ENCODE data around the gene SYNGR1. TPM values are rescaled to one million over a fixed set of nuclear protein-coding genes. Genes with fewer than 3 reads are reported as not detected.
A peak's percentile ranks its signal among the peaks of the same experiment; 100 is the strongest.
"Not testable (repeated sequence)": the region's sequence is repeated elsewhere in the genome, so short reads cannot be mapped to it uniquely, and the experiment has no call there.

The SYNGR1 gene
- total RNA-seq, 4 donors from 2014 or later, result 3.9 to 22.0 (median 6.8) TPM

DNA sequence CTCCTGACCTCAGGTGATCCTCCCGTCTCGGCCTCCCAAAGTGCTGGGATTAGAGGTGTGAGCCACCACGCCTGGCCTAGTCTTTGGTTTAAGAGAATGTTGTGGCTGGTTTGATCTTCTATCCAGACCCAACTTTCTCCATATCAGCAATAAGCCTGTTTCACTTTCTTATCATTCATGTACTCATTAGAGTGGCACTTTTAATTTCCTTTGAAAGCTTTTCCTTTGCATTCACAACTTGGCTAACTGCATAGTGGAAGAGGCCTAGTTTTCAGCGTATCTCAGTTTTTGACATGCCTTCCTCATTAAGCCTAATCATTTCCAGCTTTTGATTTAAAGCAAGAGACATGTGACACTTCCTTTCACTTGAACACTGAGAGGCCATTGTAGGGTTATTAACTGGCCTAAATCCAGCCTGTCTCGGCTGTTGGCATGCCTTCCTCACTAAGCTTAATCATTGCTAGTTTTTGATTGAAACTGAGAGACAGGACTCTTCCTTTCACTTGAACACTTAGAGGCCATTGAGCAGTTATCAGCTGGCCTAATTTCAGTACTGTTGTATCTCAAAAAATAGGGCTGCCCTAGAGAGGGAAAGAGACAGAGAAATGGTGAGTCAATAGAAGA, 17.2 kb upstream of the SYNGR1 start:
- H3K27ac ChIP-seq, result no peak overlapping the region
- H3K27me3 ChIP-seq, result no peaks in the 10 kb centered on the region
- WGBS, 2 donors, result 71 to 73% methylated on average over 5 of the region's 5 CpGs
- H3K4me1 ChIP-seq, result no peaks in the 10 kb centered on the region
- no peak for DNase-seq
- TF ChIP-seq, protein P1, sequence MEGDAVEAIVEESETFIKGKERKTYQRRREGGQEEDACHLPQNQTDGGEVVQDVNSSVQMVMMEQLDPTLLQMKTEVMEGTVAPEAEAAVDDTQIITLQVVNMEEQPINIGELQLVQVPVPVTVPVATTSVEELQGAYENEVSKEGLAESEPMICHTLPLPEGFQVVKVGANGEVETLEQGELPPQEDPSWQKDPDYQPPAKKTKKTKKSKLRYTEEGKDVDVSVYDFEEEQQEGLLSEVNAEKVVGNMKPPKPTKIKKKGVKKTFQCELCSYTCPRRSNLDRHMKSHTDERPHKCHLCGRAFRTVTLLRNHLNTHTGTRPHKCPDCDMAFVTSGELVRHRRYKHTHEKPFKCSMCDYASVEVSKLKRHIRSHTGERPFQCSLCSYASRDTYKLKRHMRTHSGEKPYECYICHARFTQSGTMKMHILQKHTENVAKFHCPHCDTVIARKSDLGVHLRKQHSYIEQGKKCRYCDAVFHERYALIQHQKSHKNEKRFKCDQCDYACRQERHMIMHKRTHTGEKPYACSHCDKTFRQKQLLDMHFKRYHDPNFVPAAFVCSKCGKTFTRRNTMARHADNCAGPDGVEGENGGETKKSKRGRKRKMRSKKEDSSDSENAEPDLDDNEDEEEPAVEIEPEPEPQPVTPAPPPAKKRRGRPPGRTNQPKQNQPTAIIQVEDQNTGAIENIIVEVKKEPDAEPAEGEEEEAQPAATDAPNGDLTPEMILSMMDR (IDR thresholded peaks at IDR 0.05), result no peak
- TF ChIP-seq POLR2A (IDR thresholded peaks at IDR 0.05), result no peak
- H3K9me3 ChIP-seq, result no peaks in the 10 kb centered on the region
- no peak overlapping the region for H3K4me3 ChIP-seq (replicated peaks in 1 of 3)
- intact Hi-C loops (cut with DNase I), result no loop called here
- no peaks in the 10 kb centered on the region for H3K36me3 ChIP-seq

DNA sequence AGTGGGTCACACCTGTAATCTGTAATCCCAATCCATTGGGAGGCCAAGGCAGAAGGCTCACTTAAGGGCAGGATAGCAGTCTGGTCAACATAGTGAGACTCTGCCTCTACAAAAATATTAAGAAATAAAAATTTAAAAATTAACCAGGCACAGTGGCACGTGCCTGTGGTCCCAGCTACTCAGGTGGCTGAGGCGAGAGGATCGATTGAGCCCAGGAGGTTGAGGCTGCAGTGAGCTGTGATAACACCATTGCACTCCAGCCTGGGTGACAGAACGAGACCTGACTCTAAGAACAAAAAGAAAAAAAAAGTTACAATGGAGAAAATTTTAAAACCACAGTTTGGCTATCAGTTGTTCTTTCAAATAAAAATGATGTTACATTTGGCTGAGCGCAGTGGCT, 13.4 kb upstream of the SYNGR1 start:
- Histone ChIP-seq H3K36me3 (no peaks in the 10 kb centered on the region), H3K4me1 (no peaks in the 10 kb centered on the region), H3K27ac (no peak overlapping the region), H3K9me3 (no peaks in the 10 kb centered on the region), H3K27me3 (no peaks in the 10 kb centered on the region), H3K4me3 (replicated peaks in 1 of 3) (no peak overlapping the region)
- intact Hi-C loops (cut with DNase I), result no loop called here
- no peak for DNase-seq
- WGBS, 2 donors, result 75 to 88% methylated on average over 5 of the region's 5 CpGs
- TF ChIP-seq, protein P1 (IDR thresholded peaks at IDR 0.05), result no peak
- no peak for TF ChIP-seq POLR2A (IDR thresholded peaks at IDR 0.05)

DNA sequence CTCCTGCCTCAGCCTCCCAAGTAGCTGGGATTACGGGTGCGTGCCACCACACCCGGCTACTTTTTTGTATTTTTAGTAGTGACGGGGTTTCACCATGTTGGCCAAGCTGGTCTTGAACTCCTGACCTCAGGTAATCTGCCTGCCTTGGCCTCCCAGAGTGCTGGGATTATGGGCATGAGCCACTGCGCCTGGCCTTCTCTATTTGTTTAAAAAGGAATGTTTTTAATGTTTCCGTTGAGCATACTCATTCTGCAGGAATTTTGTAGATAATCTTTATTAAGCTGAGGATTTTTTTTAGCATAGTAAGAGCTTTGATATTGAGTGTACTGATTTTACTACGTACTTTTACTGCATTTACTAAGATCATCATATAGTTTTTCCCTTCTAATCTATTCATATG, 10.0 kb upstream of the SYNGR1 start:
- H3K9me3 ChIP-seq; H3K36me3 ChIP-seq; H3K4me3 ChIP-seq (replicated peaks in 1 of 3); H3K27me3 ChIP-seq; H3K27ac ChIP-seq; intact Hi-C loops (cut with DNase I); H3K4me1 ChIP-seq; DNase-seq: not testable (repeated sequence)
- 89 to 92% methylated on average over 7 of the region's 7 CpGs for WGBS, 2 donors

DNA sequence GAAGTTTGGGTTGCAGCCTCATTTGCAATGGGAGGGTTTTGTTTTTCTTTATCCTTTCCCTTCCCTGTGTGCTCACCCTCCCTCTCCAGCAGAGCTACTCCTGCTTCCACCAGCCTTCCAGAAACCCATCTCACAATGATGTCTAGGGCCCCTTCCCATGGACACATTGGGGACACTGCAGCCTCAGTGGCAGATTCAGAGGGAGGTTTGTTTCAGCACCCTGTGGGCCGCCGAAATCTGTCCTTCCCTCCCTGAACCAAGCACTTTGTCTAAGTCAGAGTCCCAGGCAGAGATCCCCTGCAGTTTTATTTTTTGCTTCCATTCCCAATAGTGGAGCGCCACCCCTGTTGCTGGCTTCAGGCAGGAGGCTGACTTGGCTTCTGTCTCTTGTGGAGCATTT, 8.6 kb upstream of the SYNGR1 start:
- no peak for TF ChIP-seq POLR2A (IDR thresholded peaks at IDR 0.05)
- TF ChIP-seq, protein P1 (IDR thresholded peaks at IDR 0.05), result no peak
- 73 to 83% methylated on average over 3 of the region's 3 CpGs for WGBS, 2 donors
- Histone ChIP-seq H3K9me3 (no peaks in the 10 kb centered on the region), H3K4me3 (replicated peaks in 1 of 3) (no peak overlapping the region), H3K36me3 (no peaks in the 10 kb centered on the region), H3K27ac (no peak overlapping the region), H3K27me3 (no peaks in the 10 kb centered on the region), H3K4me1 (no peaks in the 10 kb centered on the region)
- DNase-seq, result no peak
- intact Hi-C loops (cut with DNase I), result no loop called here

DNA sequence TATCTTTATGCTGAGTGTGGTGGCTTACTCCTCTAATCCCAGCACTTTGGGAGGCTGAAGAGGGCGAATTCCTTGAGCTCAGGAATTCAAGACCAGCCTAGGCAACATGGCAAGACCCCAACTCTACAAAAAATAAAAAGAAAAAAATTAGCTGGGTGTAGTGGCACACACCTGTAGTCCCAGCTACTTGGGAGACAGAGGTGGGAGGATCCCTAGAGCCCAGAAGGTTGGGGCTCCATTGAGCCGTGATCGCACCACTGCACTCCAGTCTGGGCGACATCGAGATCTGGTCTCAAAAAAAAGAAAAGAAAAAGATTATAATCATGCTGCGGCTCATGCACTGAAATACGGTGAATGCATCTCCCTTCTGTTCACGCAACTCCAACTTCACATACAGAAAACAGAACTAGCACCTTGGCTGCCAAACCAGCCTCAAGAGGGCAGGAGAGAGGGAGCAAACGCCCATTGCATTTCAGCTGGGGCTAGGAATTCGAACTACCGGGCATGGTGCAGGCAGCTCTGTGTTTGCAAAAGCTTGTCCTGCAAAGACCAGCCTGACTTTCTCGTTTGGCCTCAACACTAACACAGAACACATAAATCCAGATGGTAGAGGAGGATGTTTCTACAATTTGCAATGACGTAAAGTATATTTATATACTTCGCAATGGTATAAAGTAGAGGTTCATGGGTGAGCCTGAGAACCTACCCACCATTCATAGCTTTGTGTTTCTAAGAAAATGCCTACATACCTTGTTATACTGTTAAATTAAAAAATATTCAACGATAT, 6.3 kb upstream of the SYNGR1 start:
- TF ChIP-seq, protein P1 (IDR thresholded peaks at IDR 0.05), result peak; percentile 15 to 78 (median 48)
- no peak for TF ChIP-seq POLR2A (IDR thresholded peaks at IDR 0.05)
- H3K27me3 ChIP-seq, result no peaks in the 10 kb centered on the region
- no peak overlapping the region for H3K27ac ChIP-seq
- H3K4me3 ChIP-seq (replicated peaks in 1 of 3), result no peak overlapping the region
- H3K4me1 ChIP-seq, result no peaks in the 10 kb centered on the region
- H3K36me3 ChIP-seq, result no peaks in the 10 kb centered on the region
- no peaks in the 10 kb centered on the region for H3K9me3 ChIP-seq
- peak; percentile 65 to 74 for DNase-seq
- intact Hi-C loops (cut with DNase I), result no loop called here
- 25 to 29% methylated on average over 14 to 15 of the region's 15 CpGs for WGBS, 2 donors

Measured in thyroid gland (tissue), 4 donors.